Kidney (tissue), 14 donors: ENCODE results near the gene LYRM2. TPM values are rescaled to one million over a fixed set of nuclear protein-coding genes. Genes with fewer than 3 reads are reported as not detected.

Experiments used
- DNase-seq, 5 donors: peaks; one replicate each; pipeline ENCODE4 v3.0.0-alpha.2; 2013 to 2020
- FAIRE-seq: peaks from 2 replicates; lab custom pipeline; 2012; peaks lifted over from hg19 to GRCh38; lab: Jason Lieb, UNC
- H3K27ac ChIP-seq, 2 donors: one replicate each; pipeline ENCODE4 v1.7.0; 2013; ENCODE audit warnings: low read depth in 2 of 2, low read length in 2 of 2, inconsistent platforms in 1 of 2
- H3K27me3 ChIP-seq: one replicate; pipeline ENCODE4 v1.7.1; 2013; ENCODE audit warnings: low read length, inconsistent platforms; ENCODE audit not compliant: control insufficient read depth, insufficient read depth
- H3K36me3 ChIP-seq, 3 donors: one replicate each; pipeline versions ENCODE4 v1.7.0 to v1.7.1; 2013; ENCODE audit warnings: low read length in 3 of 3, control low read depth in 1 of 3, inconsistent platforms in 1 of 3; ENCODE audit not compliant: insufficient read depth in 3 of 3, control insufficient read depth in 2 of 3
- H3K4me1 ChIP-seq, 3 donors: one replicate each; pipeline versions ENCODE4 v1.7.0 to v1.7.1; 2013; ENCODE audit warnings: low read length in 3 of 3, inconsistent platforms in 1 of 3, low read depth in 1 of 3; ENCODE audit not compliant: control insufficient read depth in 2 of 3, insufficient read depth in 2 of 3
- H3K4me3 ChIP-seq, 3 donors: one replicate each; pipeline versions ENCODE4 v1.7.0 to v1.8.1; 2013; ENCODE audit warnings: low read length in 3 of 3, control low read depth in 1 of 3, inconsistent platforms in 1 of 3
- H3K9ac ChIP-seq, 3 donors: one replicate each; pipeline versions ENCODE4 v1.7.0 to v1.7.1; 2013; ENCODE audit warnings: low read length in 3 of 3, control low read depth in 1 of 3, inconsistent platforms in 1 of 3
- H3K9me3 ChIP-seq, 3 donors: one replicate each; pipeline versions ENCODE4 v1.7.0 to v1.7.1; 2013; ENCODE audit warnings: low read length in 3 of 3, control low read depth in 1 of 3, inconsistent platforms in 1 of 3; ENCODE audit not compliant: control insufficient read depth in 2 of 3, insufficient read depth in 1 of 3
- CTCF ChIP-seq: IDR thresholded peaks from 3 replicates; pipeline ENCODE4 v1.5.1; 2012; ENCODE audit warnings: mild to moderate bottlenecking, moderate library complexity, borderline replicate concordance; ENCODE audit not compliant: insufficient read depth; ENCODE audit errors: extremely low read depth
- intact Hi-C: fragments of 100-400 bp; cut with DNase I; formaldehyde crosslinking; loops from one replicate; pipeline ENCODE4 v1.11.1; 2022
- polyA plus RNA-seq: library from polyadenylated mRNA; stranded (reverse); fragments of 350-450 nt; fragmentation: Illumina TruSeq; extraction: RNeasy Lipid Tissue Mini Kit (QIAGEN cat#74804); gene quantifications from one replicate; pipeline ENCODE4 v1.2.3, GENCODE V29; 2014; ENCODE audit warnings: low read depth, low replicate concordance; ENCODE audit not compliant: insufficient read depth
- total RNA-seq: library from RNA; stranded (reverse); fragmentation: NEBNext Ultra II Directional; extraction: Animal tissue kit (Norgen Biotek cat#: 25700); gene quantifications from one replicate; pipeline ENCODE4 v1.2.1, GENCODE V29; 2021
- donor health status: control.
- donor health status: control.
- donor health status: control.
- donor health status: control.
- donor health status: control.
- donor health status: DM: yes; HTN: yes; CAD: no.
- donor health status: Normal renal cell carcinoma (clear cell type).

Gene LYRM2
- total and polyA plus RNA-seq, 2 donors from 2014 or later, result 22.6 to 42.8 TPM

GRCh38 chr6:89564752-89565427, 73.7 kb downstream of the LYRM2 start:
- no peak overlapping the region for H3K27ac ChIP-seq
- intact Hi-C loops, result no loop called here

DNA sequence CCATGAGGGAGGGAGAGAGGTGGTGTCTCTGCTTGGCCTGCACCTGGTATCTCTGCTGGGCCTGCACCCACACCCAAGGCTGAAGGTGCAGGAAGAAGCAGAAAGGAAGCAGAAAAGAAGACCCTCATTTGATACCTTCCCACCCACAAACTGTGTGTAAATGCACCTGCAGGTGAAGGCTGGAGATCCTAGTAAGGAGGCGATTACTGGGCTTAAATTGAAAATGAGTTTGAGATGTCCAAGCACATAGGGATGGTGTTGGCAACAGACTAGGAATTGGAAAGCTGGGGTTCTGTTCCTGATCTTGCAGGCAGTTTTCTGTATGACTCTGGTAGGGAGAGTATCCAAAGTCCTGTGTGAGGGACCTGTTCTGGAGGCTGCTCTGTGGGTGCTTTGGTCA, 74.7 kb downstream of the LYRM2 start:
- no peak for TF ChIP-seq CTCF
- H3K4me1 ChIP-seq, result no peaks in the 10 kb centered on the region
- H3K4me3 ChIP-seq, result no peak overlapping the region

More at GRCh38 chr6:89564752-89565427, 73.7 kb downstream of the LYRM2 start:
- FAIRE-seq, result no peak
- no peaks in the 10 kb centered on the region for H3K27me3 ChIP-seq
- no peak for TF ChIP-seq CTCF
- H3K9me3 ChIP-seq, result no peaks in the 10 kb centered on the region
- H3K36me3 ChIP-seq, result no peaks in the 10 kb centered on the region
- H3K4me3 ChIP-seq, result no peak overlapping the region
- no peak for DNase-seq
- no peak overlapping the region for H3K9ac ChIP-seq
- H3K4me1 ChIP-seq, result no peaks in the 10 kb centered on the region

GRCh38 chr6:89562093-89562973, 76.2 kb downstream of the LYRM2 start:
- peak overlapping the region; percentile 44 to 47 (median 44) for H3K4me3 ChIP-seq
- H3K36me3 ChIP-seq, result no peaks in the 10 kb centered on the region
- no peaks in the 10 kb centered on the region for H3K4me1 ChIP-seq
- intact Hi-C loops, result no loop called here
- TF ChIP-seq CTCF, result no peak
- DNase-seq, result peak in 1 of 5 donors; percentile 51
- no peak overlapping the region for H3K27ac ChIP-seq
- no peaks in the 10 kb centered on the region for H3K9me3 ChIP-seq
- H3K9ac ChIP-seq, result no peak overlapping the region
- no peaks in the 10 kb centered on the region for H3K27me3 ChIP-seq
- no peak for FAIRE-seq

More for the DNA sequence above, 74.7 kb downstream of the LYRM2 start:
- intact Hi-C loops, result no loop called here
- no peak overlapping the region for H3K9ac ChIP-seq
- FAIRE-seq (no peak), DNase-seq (no peak)
- H3K27me3 ChIP-seq, result no peaks in the 10 kb centered on the region
- no peak overlapping the region for H3K27ac ChIP-seq
- no peaks in the 10 kb centered on the region for H3K36me3 ChIP-seq
- no peaks in the 10 kb centered on the region for H3K9me3 ChIP-seq
